Stimulated activated CD8-positive, alpha-beta memory T cell treated with anti-CD3 and anti-CD28 coated beads, Interleukin-12 subunit alpha, Interleukin-12 subunit beta, amount 100 ng/mL, for 24 hours (primary cell): Measurements from ENCODE around the gene GRXCR2.

Experiments used
- DNase-seq: peaks from one replicate; pipeline ENCODE4 v3.0.0-alpha.2; 2020; ENCODE audit errors: extremely low read depth

GRXCR2 gene

GRCh38 chr5:145835848-145836239 is 37.0 kb downstream of the GRXCR2 start:
- no peak for DNase-seq

GRCh38 chr5:145834917-145835847 is 37.6 kb downstream of the GRXCR2 start, which contains the start of gene PRELID2:
TSS of gene PRELID2 (minus strand) at chr5:145835342. CDS start at chr5:145835251, 91 bp downstream.
- no peak for DNase-seq

- no peak for DNase-seq
Measured at GRCh38 chr5:145834554-145834916, 38.3 kb downstream of the GRXCR2 start.

- DNase-seq: no peak
Measured at GRCh38 chr5:145833631-145834200, 39.1 kb downstream of the GRXCR2 start.

- no peak for DNase-seq
Measured at GRCh38 chr5:145830594-145830993, 42.2 kb downstream of the GRXCR2 start.

GRCh38 chr5:145829708-145830361 is 43.0 kb downstream of the GRXCR2 start:
- no peak for DNase-seq

GRCh38 chr5:145826895-145827674 is 45.7 kb downstream of the GRXCR2 start:
- no peak for DNase-seq

- DNase-seq: no peak
Measured at GRCh38 chr5:145825751-145826180, 47.0 kb downstream of the GRXCR2 start.

GRCh38 chr5:145824040-145824439 is 48.8 kb downstream of the GRXCR2 start:
- DNase-seq: no peak

GRCh38 chr5:145818604-145819003 is 54.2 kb downstream of the GRXCR2 start:
- no peak for DNase-seq

- DNase-seq: no peak
Measured at GRCh38 chr5:145812877-145813276, 59.9 kb downstream of the GRXCR2 start.

GRCh38 chr5:145811834-145812625 is 60.8 kb downstream of the GRXCR2 start:
- DNase-seq: no peak
